Coronary artery (tissue), 2 donors: ENCODE results near the gene IL6R.

ENCODE experiments used
- DNase-seq: peaks from one replicate; pipeline ENCODE4 v3.0.0-alpha.2; 2017; ENCODE audit warnings: low spot score
- H3K27ac ChIP-seq, 2 donors: fragments of 200-600 bp; sonication (generic); one replicate each; pipeline ENCODE4 v1.5.1; 2016 to 2019
- H3K4me3 ChIP-seq: fragments of 200-600 bp; sonication (generic); 2 replicates; pipeline ENCODE4 v1.5.1; 2016; ENCODE audit warnings: mild to moderate bottlenecking, moderate library complexity
- TF ChIP-seq, protein P1 (sequence below): fragments of 200-600 bp; sonication (generic); IDR thresholded peaks from one replicate; pipeline ENCODE4 v1.5.1; 2019; ENCODE audit warnings: antibody characterized with exemption

The IL6R gene

DNA sequence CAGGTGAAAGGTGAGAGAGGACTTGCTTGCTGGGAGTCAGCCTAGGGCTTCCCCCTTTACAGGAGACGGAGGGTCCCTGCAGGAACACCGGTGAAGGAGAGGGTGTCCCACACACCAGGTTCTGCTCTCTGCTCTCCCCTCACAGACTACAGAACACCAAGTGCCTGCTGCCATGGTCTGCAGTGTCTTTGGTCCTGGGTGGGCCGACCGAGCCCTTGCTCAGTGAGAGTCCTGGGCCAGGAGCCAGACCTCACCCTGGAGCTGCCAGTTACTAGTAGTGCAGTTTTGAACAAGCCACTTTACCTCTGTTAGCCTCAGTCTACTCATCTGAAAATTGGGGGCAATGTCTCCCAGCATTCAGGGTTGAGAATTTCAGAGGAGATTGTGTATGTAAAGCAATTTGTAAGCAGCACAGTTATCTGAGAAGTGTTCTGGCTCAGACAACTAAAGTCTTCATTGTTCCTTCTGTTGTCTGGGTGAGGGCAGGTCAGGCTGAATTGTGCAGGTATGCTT lies 2.7 kb upstream of the IL6R start:
- DNase-seq, result no peak
- no peak overlapping the region for H3K27ac ChIP-seq
- no peak overlapping the region for H3K4me3 ChIP-seq
- TF ChIP-seq, protein P1, sequence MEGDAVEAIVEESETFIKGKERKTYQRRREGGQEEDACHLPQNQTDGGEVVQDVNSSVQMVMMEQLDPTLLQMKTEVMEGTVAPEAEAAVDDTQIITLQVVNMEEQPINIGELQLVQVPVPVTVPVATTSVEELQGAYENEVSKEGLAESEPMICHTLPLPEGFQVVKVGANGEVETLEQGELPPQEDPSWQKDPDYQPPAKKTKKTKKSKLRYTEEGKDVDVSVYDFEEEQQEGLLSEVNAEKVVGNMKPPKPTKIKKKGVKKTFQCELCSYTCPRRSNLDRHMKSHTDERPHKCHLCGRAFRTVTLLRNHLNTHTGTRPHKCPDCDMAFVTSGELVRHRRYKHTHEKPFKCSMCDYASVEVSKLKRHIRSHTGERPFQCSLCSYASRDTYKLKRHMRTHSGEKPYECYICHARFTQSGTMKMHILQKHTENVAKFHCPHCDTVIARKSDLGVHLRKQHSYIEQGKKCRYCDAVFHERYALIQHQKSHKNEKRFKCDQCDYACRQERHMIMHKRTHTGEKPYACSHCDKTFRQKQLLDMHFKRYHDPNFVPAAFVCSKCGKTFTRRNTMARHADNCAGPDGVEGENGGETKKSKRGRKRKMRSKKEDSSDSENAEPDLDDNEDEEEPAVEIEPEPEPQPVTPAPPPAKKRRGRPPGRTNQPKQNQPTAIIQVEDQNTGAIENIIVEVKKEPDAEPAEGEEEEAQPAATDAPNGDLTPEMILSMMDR, result no peak

DNA sequence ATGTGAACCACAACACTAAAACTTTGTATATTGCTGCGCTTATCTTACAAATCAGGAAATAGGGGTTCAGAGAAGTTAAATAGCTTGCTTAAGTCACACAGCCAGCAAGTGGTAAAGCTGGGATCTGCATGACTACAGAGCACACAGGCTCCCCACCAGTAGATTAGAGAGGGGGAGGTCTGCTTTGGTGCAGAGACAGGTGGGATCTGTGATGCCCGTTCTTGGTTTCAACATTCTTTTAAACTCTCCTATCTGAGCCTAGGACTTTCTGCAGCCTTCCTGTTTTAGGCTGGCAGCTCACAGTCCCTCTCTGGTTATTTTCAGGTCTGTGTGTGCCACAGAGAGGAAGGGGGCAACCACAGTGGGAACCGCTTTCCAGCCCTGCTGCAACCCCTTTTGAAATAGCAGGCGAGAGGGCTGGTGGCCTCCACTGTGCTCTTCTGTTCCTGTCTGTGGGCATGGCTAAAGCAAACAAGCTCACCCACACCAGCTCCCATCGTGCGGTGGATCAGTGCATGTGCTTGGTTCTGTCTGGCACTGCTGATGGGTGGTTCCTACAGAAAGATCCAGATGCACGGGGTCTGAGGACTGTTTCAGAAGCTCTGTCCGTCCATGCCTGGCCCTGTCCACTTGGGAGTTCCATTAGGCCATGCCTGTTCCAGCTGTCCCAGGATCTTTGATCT lies 1.7 kb upstream of the IL6R start:
- TF ChIP-seq, protein P1, result no peak
- no peak overlapping the region for H3K27ac ChIP-seq
- H3K4me3 ChIP-seq, result no peak overlapping the region
- no peak for DNase-seq

DNA sequence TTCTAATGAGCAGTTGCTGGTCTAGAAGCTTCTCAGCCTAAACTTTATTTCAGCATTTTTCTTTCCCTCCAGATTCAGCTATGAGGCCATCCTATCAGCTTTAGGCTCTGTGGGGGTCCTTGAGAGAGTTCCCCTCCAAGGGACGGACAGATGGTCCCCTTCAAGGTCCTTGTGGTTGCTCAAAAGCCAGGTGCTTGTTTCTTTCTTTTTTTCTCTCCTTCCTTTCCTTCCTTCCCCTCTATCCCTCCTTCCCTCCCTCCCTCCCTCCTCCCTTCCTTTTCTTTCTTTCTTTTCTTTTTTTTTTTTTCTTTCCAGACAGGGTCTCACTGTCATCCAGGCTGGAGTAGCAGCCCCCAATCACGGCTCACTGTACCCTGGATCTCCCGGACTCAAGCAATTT lies 1.2 kb upstream of the IL6R start:
- Histone ChIP-seq H3K4me3 (no peak overlapping the region), H3K27ac (no peak overlapping the region)
- no peak for DNase-seq
- TF ChIP-seq, protein P1, result no peak

DNA sequence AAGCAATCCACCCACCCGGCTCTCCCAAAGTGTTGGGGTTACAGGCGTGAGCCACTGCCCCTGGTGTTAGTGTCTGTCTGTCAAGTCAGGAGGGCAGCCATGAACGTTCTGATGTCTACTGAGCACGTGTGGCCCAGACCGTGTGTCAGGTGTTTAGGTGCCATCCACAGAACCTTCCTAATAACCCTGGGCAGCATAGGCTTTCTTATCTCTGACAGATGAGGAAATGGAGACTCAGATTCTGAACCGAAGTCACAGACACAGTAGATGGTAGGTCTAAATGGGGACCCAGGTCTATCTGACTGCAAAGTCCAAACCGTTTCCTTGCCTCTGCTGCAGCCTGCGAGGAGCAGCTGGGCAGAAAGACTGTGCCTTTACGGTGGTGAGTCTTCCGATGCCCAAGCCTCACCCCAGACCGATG lies 622 bp upstream of the IL6R start:
- no peak for DNase-seq
- peak overlapping the region; percentile 97 to 98 for H3K27ac ChIP-seq
- H3K4me3 ChIP-seq, result peak overlapping the region; percentile 84
- TF ChIP-seq, protein P1, result no peak

DNA sequence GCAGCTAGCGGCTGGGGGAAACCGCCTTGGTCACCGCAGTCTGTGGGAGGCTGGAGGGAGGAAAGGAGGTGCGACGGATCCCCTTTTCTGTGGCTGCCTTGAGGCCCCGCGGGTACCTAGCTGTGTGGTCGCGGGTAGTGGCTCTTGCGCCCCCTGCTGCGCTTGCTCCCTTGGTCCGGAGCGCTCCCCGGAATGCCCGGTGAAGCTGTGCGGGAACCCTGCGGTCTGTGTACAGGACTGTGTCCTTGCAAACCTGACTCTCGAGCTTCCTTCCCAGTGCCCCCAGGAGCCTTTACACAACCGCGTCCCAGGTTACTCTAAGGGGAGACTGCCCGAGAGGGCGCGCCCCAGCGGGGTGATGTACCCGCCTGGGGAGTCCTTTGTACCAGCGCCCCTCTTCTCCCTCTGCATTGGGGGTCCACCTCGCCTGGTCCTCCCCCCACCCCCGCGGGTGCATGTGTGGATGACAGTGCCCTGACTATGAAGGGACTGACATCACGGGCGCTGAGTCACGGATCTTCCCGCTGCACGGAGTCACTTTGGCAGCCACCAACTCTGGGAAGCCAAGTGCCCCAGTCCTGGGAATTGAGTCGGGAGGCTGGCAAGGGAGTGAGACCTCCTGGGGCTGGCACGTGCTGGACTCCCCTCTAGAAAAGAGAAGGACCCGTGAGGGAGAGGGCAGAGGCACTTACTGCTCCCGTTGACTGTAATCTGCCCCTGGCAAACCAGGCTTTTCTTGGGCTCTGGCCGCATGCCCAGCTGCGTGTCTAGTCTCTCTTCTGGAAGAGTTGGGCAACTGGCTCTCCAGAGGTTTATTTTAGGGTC lies 816 bp downstream of the IL6R start:
- TF ChIP-seq, protein P1, result no peak
- DNase-seq, result peak; percentile 97
- peak overlapping the region; percentile 84 for H3K4me3 ChIP-seq
- peak overlapping the region; percentile 97 to 98 for H3K27ac ChIP-seq

DNA sequence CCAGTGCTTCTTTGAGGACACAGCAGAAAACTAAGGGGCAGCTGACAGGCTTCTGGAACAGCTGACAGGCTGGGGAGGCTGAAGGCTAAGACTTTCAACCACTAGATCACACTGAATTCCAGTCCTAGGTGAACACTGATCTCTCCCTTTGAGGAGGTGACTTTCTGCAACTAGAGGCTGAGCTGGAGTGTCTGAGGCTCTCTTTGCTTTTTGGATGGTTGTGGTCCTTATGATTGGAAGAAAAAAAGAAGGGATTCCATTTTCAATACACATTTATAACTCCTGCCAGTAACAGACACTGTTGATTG lies 1.4 kb downstream of the IL6R start:
- Histone ChIP-seq H3K27ac (peak overlapping the region; percentile 97 to 98), H3K4me3 (peak overlapping the region; percentile 84)
- TF ChIP-seq, protein P1, result no peak
- DNase-seq, result no peak

DNA sequence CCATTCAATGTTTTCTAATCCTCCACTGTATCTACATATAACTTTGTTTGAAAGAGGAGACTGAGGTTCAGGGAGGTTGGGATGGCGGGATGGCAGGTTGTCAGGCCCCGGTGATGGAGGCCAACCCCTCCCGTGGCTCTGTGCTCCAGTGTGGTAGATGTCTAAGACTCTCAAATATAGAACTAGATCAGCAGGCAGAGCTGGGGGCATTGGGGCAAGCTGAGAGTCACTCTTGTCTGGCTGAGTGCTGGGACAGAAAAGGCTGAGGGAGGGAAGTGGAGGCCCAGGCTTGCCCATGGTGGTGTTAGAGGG lies 1.7 kb downstream of the IL6R start:
- Histone ChIP-seq H3K4me3 (peak overlapping the region; percentile 84), H3K27ac (peak overlapping the region; percentile 97 to 98)
- no peak for DNase-seq
- TF ChIP-seq, protein P1, result no peak
